Measurements from ENCODE around the gene DLD. TPM values are rescaled to one million over a fixed set of nuclear protein-coding genes. Genes with fewer than 3 reads are reported as not detected.
"Not testable (repeated sequence)": the region's sequence is repeated elsewhere in the genome, so short reads cannot be mapped to it uniquely, and the experiment has no call there.

Gene DLD
- total and polyA plus RNA-seq, 4 donors = 19.3 to 101 (median 80.2) TPM

GRCh38 chr7:107846324-107846723, 44.7 kb upstream of the DLD start:
- H3K36me3 ChIP-seq (ENCODE audit: control insufficient read depth in 4 of 4, insufficient read depth in 4 of 4, low read length in 4 of 4) = no peaks in the 10 kb centered on the region
- no peaks in the 10 kb centered on the region for H3K9me3 ChIP-seq (ENCODE audit: control insufficient read depth in 4 of 4, insufficient read depth in 3 of 4, low read length in 3 of 4)
- no peak overlapping the region for H3K4me3 ChIP-seq
- no peak for DNase-seq
- peak; percentile 41 for ATAC-seq (ENCODE audit: insufficient read depth, low FRiP score)
- no peak overlapping the region for H3K9ac ChIP-seq (ENCODE audit: insufficient read depth in 1 of 2, low read length in 2 of 2)
- H3K4me1 ChIP-seq (ENCODE audit: control insufficient read depth in 5 of 5, insufficient read depth in 5 of 5, low read length in 5 of 5) = no peaks in the 10 kb centered on the region
- no peak overlapping the region for H3K27ac ChIP-seq (ENCODE audit: low read depth in 1 of 2, low read length in 1 of 2)
- H3K27me3 ChIP-seq (ENCODE audit: control insufficient read depth in 3 of 3, insufficient read depth in 3 of 3, low read length in 2 of 3) = no peaks in the 10 kb centered on the region
- TF ChIP-seq CTCF (IDR thresholded peaks at IDR 0.05; ENCODE audit: control extremely low read depth, extremely low read depth) = no peak

- TF ChIP-seq CTCF (IDR thresholded peaks at IDR 0.05; ENCODE audit: control extremely low read depth, extremely low read depth) = no peak
- DNase-seq (peak in 2 of 3 donors; percentile 7 to 46), ATAC-seq (ENCODE audit: insufficient read depth, low FRiP score) (no peak)
- H3K36me3 ChIP-seq (ENCODE audit: control insufficient read depth in 4 of 4, insufficient read depth in 4 of 4, low read length in 4 of 4) = no peaks in the 10 kb centered on the region
- no peak overlapping the region for H3K27ac ChIP-seq (ENCODE audit: low read depth in 1 of 2, low read length in 1 of 2)
- H3K27me3 ChIP-seq (ENCODE audit: control insufficient read depth in 3 of 3, insufficient read depth in 3 of 3, low read length in 2 of 3) = no peaks in the 10 kb centered on the region
- H3K9me3 ChIP-seq (ENCODE audit: control insufficient read depth in 4 of 4, insufficient read depth in 3 of 4, low read length in 3 of 4) = no peaks in the 10 kb centered on the region
- no peak overlapping the region for H3K4me3 ChIP-seq
- H3K9ac ChIP-seq (ENCODE audit: insufficient read depth in 1 of 2, low read length in 2 of 2) = no peak overlapping the region
- no peaks in the 10 kb centered on the region for H3K4me1 ChIP-seq (ENCODE audit: control insufficient read depth in 5 of 5, insufficient read depth in 5 of 5, low read length in 5 of 5)
- 91 to 96% methylated on average over 16 to 17 of the region's 18 CpGs for WGBS, 2 donors
Observed at GRCh38 chr7:107847168-107847835, 43.7 kb upstream of the DLD start.

GRCh38 chr7:107847836-107848175, 43.2 kb upstream of the DLD start:
- ATAC-seq (ENCODE audit: insufficient read depth, low FRiP score); H3K27me3 ChIP-seq (ENCODE audit: control insufficient read depth in 3 of 3, insufficient read depth in 3 of 3, low read length in 2 of 3); H3K4me1 ChIP-seq (ENCODE audit: control insufficient read depth in 5 of 5, insufficient read depth in 5 of 5, low read length in 5 of 5); H3K4me3 ChIP-seq; H3K27ac ChIP-seq (ENCODE audit: low read depth in 1 of 2, low read length in 1 of 2); H3K36me3 ChIP-seq (ENCODE audit: control insufficient read depth in 4 of 4, insufficient read depth in 4 of 4, low read length in 4 of 4); H3K9me3 ChIP-seq (ENCODE audit: control insufficient read depth in 4 of 4, insufficient read depth in 3 of 4, low read length in 3 of 4); H3K9ac ChIP-seq (ENCODE audit: insufficient read depth in 1 of 2, low read length in 2 of 2); DNase-seq: not testable (repeated sequence)
- WGBS, 2 donors = 96 to 97% methylated on average over 20 of the region's 20 CpGs

GRCh38 chr7:107848211-107848610, 42.8 kb upstream of the DLD start:
- WGBS, 2 donors = 97% methylated on average over 19 to 30 of the region's 31 CpGs
- not testable (repeated sequence) for ATAC-seq (ENCODE audit: insufficient read depth, low FRiP score); H3K9ac ChIP-seq (ENCODE audit: insufficient read depth in 1 of 2, low read length in 2 of 2); H3K36me3 ChIP-seq (ENCODE audit: control insufficient read depth in 4 of 4, insufficient read depth in 4 of 4, low read length in 4 of 4); H3K27me3 ChIP-seq (ENCODE audit: control insufficient read depth in 3 of 3, insufficient read depth in 3 of 3, low read length in 2 of 3); DNase-seq; H3K9me3 ChIP-seq (ENCODE audit: control insufficient read depth in 4 of 4, insufficient read depth in 3 of 4, low read length in 3 of 4); H3K27ac ChIP-seq (ENCODE audit: low read depth in 1 of 2, low read length in 1 of 2); H3K4me1 ChIP-seq (ENCODE audit: control insufficient read depth in 5 of 5, insufficient read depth in 5 of 5, low read length in 5 of 5); H3K4me3 ChIP-seq

Measured in lung (tissue), 12 donors.